ENCODE results near the gene LCN1. TPM values are rescaled to one million over a fixed set of nuclear protein-coding genes. Genes with fewer than 3 reads are reported as not detected.

LCN1 gene
- total and polyA plus RNA-seq, 2 experiments from 2014 or later = 0.27 TPM; not detected in 1

DNA sequence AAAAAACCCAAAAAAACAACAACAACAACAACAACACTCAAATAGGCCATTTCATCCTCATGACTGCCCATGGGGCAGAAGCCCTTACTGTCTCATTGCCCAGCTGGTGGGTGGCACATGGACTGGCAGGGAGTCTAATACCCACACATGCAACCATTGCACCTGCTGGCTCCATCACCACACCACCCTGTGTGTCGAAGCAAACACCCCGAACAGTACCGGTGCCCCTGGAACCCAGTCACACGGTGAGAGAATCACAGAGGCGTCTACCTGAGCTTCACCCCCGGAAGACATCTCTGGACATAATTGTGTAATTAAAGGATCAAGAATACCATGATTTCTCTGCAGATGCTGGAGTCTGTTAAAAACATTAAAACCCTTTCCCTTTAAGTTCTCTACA is 46.8 kb downstream of the LCN1 start:
- no peak for ATAC-seq
- Histone ChIP-seq H3K9me2 (ENCODE audit: insufficient read depth) (no peaks in the 10 kb centered on the region), H3K79me2 (replicated peaks; ENCODE audit: insufficient read depth) (no peaks in the 10 kb centered on the region), H3K4me2 (no peak overlapping the region), H3K27me3 (ENCODE audit: insufficient read depth) (no peaks in the 10 kb centered on the region), H3F3A (replicated peaks; ENCODE audit: low read depth) (no peaks in the 10 kb centered on the region), H3K36me3 (ENCODE audit: insufficient read depth) (no peaks in the 10 kb centered on the region), H2AFZ (no peak overlapping the region), H3K4me3 (no peak overlapping the region), H3K4me1 (ENCODE audit: insufficient read depth) (no peaks in the 10 kb centered on the region), H4K20me1 (replicated peaks; ENCODE audit: insufficient read depth) (no peaks in the 10 kb centered on the region), H3K27ac (ENCODE audit: low read depth) (no peak overlapping the region)
- peaks cover 8% of the 10 kb centered on the region for H3K27me3 Mint-ChIP-seq (ENCODE audit: insufficient read depth, low read depth, poor library complexity)
- H3K4me1 Mint-ChIP-seq = peaks cover 10% of the 10 kb centered on the region
- no peak for DNase-seq (ENCODE audit: low spot score)
- peaks cover 7% of the 10 kb centered on the region; the same call in 2 of the 3 replicates for H3K36me3 Mint-ChIP-seq (ENCODE audit: low read depth)
- TF ChIP-seq ZNF331 (CRISPR knock-in tag; IDR thresholded peaks at IDR 0.05; ENCODE audit: low read depth) (no peak), STAT1 (IDR thresholded peaks at IDR 0.05; ENCODE audit: unreplicated experiment) (no peak), EZH2 (IDR thresholded peaks at IDR 0.05; ENCODE audit: low read depth, unreplicated experiment) (no peak), CREB1 (CRISPR knock-in tag; IDR thresholded peaks at IDR 0.05; ENCODE audit: low read depth) (no peak), JUNB (IDR thresholded peaks at IDR 0.05; ENCODE audit: unreplicated experiment) (no peak), EZH2phosphoT487 (IDR thresholded peaks at IDR 0.05; ENCODE audit: unreplicated experiment) (no peak), NANOG (IDR thresholded peaks at IDR 0.05; ENCODE audit: borderline replicate concordance) (no peak), POLR2AphosphoS5 (IDR thresholded peaks at IDR 0.05; ENCODE audit: low read depth) (no peak), ZNF114 (CRISPR knock-in tag; IDR thresholded peaks at IDR 0.05) (no peak)
- TF ChIP-seq, protein P1, sequence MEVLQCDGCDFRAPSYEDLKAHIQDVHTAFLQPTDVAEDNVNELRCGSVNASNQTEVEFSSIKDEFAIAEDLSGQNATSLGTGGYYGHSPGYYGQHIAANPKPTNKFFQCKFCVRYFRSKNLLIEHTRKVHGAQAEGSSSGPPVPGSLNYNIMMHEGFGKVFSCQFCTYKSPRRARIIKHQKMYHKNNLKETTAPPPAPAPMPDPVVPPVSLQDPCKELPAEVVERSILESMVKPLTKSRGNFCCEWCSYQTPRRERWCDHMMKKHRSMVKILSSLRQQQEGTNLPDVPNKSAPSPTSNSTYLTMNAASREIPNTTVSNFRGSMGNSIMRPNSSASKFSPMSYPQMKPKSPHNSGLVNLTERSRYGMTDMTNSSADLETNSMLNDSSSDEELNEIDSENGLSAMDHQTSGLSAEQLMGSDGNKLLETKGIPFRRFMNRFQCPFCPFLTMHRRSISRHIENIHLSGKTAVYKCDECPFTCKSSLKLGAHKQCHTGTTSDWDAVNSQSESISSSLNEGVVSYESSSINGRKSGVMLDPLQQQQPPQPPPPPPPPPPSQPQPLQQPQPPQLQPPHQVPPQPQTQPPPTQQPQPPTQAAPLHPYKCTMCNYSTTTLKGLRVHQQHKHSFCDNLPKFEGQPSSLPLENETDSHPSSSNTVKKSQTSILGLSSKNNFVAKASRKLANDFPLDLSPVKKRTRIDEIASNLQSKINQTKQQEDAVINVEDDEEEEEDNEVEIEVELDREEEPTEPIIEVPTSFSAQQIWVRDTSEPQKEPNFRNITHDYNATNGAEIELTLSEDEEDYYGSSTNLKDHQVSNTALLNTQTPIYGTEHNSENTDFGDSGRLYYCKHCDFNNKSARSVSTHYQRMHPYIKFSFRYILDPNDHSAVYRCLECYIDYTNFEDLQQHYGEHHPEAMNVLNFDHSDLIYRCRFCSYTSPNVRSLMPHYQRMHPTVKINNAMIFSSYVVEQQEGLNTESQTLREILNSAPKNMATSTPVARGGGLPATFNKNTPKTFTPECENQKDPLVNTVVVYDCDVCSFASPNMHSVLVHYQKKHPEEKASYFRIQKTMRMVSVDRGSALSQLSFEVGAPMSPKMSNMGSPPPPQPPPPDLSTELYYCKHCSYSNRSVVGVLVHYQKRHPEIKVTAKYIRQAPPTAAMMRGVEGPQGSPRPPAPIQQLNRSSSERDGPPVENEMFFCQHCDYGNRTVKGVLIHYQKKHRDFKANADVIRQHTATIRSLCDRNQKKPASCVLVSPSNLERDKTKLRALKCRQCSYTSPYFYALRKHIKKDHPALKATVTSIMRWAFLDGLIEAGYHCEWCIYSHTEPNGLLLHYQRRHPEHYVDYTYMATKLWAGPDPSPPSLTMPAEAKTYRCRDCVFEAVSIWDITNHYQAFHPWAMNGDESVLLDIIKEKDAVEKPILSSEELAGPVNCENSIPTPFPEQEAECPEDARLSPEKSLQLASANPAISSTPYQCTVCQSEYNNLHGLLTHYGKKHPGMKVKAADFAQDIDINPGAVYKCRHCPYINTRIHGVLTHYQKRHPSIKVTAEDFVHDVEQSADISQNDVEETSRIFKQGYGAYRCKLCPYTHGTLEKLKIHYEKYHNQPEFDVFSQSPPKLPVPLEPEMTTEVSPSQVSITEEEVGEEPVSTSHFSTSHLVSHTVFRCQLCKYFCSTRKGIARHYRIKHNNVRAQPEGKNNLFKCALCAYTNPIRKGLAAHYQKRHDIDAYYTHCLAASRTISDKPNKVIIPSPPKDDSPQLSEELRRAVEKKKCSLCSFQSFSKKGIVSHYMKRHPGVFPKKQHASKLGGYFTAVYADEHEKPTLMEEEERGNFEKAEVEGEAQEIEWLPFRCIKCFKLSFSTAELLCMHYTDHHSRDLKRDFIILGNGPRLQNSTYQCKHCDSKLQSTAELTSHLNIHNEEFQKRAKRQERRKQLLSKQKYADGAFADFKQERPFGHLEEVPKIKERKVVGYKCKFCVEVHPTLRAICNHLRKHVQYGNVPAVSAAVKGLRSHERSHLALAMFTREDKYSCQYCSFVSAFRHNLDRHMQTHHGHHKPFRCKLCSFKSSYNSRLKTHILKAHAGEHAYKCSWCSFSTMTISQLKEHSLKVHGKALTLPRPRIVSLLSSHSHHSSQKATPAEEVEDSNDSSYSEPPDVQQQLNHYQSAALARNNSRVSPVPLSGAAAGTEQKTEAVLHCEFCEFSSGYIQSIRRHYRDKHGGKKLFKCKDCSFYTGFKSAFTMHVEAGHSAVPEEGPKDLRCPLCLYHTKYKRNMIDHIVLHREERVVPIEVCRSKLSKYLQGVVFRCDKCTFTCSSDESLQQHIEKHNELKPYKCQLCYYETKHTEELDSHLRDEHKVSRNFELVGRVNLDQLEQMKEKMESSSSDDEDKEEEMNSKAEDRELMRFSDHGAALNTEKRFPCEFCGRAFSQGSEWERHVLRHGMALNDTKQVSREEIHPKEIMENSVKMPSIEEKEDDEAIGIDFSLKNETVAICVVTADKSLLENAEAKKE (CRISPR knock-in tag; IDR thresholded peaks at IDR 0.05) = no peak
- TF ChIP-seq, protein P2, sequence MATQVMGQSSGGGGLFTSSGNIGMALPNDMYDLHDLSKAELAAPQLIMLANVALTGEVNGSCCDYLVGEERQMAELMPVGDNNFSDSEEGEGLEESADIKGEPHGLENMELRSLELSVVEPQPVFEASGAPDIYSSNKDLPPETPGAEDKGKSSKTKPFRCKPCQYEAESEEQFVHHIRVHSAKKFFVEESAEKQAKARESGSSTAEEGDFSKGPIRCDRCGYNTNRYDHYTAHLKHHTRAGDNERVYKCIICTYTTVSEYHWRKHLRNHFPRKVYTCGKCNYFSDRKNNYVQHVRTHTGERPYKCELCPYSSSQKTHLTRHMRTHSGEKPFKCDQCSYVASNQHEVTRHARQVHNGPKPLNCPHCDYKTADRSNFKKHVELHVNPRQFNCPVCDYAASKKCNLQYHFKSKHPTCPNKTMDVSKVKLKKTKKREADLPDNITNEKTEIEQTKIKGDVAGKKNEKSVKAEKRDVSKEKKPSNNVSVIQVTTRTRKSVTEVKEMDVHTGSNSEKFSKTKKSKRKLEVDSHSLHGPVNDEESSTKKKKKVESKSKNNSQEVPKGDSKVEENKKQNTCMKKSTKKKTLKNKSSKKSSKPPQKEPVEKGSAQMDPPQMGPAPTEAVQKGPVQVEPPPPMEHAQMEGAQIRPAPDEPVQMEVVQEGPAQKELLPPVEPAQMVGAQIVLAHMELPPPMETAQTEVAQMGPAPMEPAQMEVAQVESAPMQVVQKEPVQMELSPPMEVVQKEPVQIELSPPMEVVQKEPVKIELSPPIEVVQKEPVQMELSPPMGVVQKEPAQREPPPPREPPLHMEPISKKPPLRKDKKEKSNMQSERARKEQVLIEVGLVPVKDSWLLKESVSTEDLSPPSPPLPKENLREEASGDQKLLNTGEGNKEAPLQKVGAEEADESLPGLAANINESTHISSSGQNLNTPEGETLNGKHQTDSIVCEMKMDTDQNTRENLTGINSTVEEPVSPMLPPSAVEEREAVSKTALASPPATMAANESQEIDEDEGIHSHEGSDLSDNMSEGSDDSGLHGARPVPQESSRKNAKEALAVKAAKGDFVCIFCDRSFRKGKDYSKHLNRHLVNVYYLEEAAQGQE (IDR thresholded peaks at IDR 0.05; ENCODE audit: unreplicated experiment) = no peak
- TF ChIP-seq, protein P3, sequence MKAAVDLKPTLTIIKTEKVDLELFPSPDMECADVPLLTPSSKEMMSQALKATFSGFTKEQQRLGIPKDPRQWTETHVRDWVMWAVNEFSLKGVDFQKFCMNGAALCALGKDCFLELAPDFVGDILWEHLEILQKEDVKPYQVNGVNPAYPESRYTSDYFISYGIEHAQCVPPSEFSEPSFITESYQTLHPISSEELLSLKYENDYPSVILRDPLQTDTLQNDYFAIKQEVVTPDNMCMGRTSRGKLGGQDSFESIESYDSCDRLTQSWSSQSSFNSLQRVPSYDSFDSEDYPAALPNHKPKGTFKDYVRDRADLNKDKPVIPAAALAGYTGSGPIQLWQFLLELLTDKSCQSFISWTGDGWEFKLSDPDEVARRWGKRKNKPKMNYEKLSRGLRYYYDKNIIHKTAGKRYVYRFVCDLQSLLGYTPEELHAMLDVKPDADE (IDR thresholded peaks at IDR 0.05) = no peak
- TF ChIP-seq, protein P4, sequence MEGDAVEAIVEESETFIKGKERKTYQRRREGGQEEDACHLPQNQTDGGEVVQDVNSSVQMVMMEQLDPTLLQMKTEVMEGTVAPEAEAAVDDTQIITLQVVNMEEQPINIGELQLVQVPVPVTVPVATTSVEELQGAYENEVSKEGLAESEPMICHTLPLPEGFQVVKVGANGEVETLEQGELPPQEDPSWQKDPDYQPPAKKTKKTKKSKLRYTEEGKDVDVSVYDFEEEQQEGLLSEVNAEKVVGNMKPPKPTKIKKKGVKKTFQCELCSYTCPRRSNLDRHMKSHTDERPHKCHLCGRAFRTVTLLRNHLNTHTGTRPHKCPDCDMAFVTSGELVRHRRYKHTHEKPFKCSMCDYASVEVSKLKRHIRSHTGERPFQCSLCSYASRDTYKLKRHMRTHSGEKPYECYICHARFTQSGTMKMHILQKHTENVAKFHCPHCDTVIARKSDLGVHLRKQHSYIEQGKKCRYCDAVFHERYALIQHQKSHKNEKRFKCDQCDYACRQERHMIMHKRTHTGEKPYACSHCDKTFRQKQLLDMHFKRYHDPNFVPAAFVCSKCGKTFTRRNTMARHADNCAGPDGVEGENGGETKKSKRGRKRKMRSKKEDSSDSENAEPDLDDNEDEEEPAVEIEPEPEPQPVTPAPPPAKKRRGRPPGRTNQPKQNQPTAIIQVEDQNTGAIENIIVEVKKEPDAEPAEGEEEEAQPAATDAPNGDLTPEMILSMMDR (conservative IDR thresholded peaks at IDR 0.05; ENCODE audit: low read depth in 2 of 2) = no peak
- peaks cover 15% of the 10 kb centered on the region for H3K9me3 Mint-ChIP-seq
- H3K27ac Mint-ChIP-seq = no peak overlapping the region
- no peak overlapping the region for H3K4me3 Mint-ChIP-seq

All from GM23338 (cell line).